IMR-90 (cell line): ENCODE measurements around the gene ADGRD2. TPM values are rescaled to one million over a fixed set of nuclear protein-coding genes. Genes with fewer than 3 reads are reported as not detected.

ENCODE experiments used
- ATAC-seq: fragments of 200-7000 bp; cut with Tn5 transposase; 2 replicates; pipeline ENCODE4 v1.9.1; 2020; ENCODE audit warnings: low read depth, mild to moderate bottlenecking, moderate library complexity
- BruUV-seq: library from RNA; stranded (reverse); fragments of 400-500 nt; replicated peaks from 2 replicates; lab custom pipeline; 2021; lab: Mats Ljungman, UMichigan
- CTCF ChIA-PET: fragments of 300-600 bp; formaldehyde crosslinking; extraction: SDS; loops from one replicate; lab custom pipeline; 2021; ENCODE audit warnings: antibody characterized with exemption; lab: Yijun Ruan, JAX
- POLR2A ChIA-PET: fragments of 300-600 bp; sonication (Branson Sonifier 250); formaldehyde crosslinking; loops from one replicate; lab custom pipeline; 2022; ENCODE audit warnings: antibody characterized with exemption; ENCODE audit not compliant: unreplicated experiment; lab: Charles Lee
- DNase-seq: peaks from one replicate; pipeline ENCODE4 v3.0.0; 2013
- H2AFZ ChIP-seq: replicated peaks from 2 replicates; pipeline ENCODE3; 2013; ENCODE audit warnings: low read length, mild to moderate bottlenecking; ENCODE audit not compliant: poor library complexity
- H2AK5ac ChIP-seq: 2 replicates; pipeline ENCODE4 v1.6.1; 2013; ENCODE audit warnings: low read depth, low read length, inconsistent platforms
- H2AK9ac ChIP-seq: replicated peaks from 2 replicates; pipeline ENCODE3; 2013; ENCODE audit warnings: mild to moderate bottlenecking, low read depth, low read length, moderate library complexity; ENCODE audit not compliant: poor library complexity
- H2BK120ac ChIP-seq: 2 replicates; pipeline ENCODE4 v1.6.1; 2013; ENCODE audit warnings: low read depth, low read length, inconsistent platforms
- H2BK15ac ChIP-seq: 3 replicates; pipeline ENCODE4 v1.6.1; 2013; ENCODE audit warnings: low read depth, low read length, inconsistent platforms
- H2BK20ac ChIP-seq: 2 replicates; pipeline ENCODE4 v1.6.1; 2013; ENCODE audit warnings: low read depth, mild to moderate bottlenecking, inconsistent platforms, low read length, moderate library complexity
- H2BK5ac ChIP-seq: 2 replicates; pipeline ENCODE4 v1.6.1; 2013; ENCODE audit warnings: mild to moderate bottlenecking, low read depth, low read length, inconsistent platforms; ENCODE audit not compliant: poor library complexity, severe bottlenecking
- H3K14ac ChIP-seq: replicated peaks from 2 replicates; pipeline ENCODE4 v1.6.1; 2013; ENCODE audit warnings: low read depth, low read length, inconsistent platforms
- H3K18ac ChIP-seq: 2 replicates; pipeline ENCODE4 v1.6.1; 2013; ENCODE audit warnings: low read depth, low read length, control low read depth
- H3K23ac ChIP-seq: 2 replicates; pipeline ENCODE4 v1.6.1; 2013; ENCODE audit warnings: low read depth, low read length, inconsistent platforms
- H3K27ac ChIP-seq: 2 replicates; pipeline ENCODE4 v1.5.1; 2013; ENCODE audit warnings: mild to moderate bottlenecking, control low read depth, low read length; ENCODE audit not compliant: insufficient read depth
- H3K27me3 ChIP-seq: 2 replicates; pipeline ENCODE4 v1.6.1; 2013; ENCODE audit warnings: low read length; ENCODE audit not compliant: control insufficient read depth, insufficient read depth
- H3K36me3 ChIP-seq: 2 replicates; pipeline ENCODE4 v1.6.1; 2013; ENCODE audit warnings: low read length, mixed read lengths; ENCODE audit not compliant: control insufficient read depth, insufficient read depth
- H3K4ac ChIP-seq: 2 replicates; pipeline ENCODE4 v1.6.1; 2013; ENCODE audit warnings: low read depth, low read length, inconsistent platforms
- H3K4me1 ChIP-seq: 2 replicates; pipeline ENCODE4 v1.6.1; 2013; ENCODE audit warnings: low read length, mixed read lengths; ENCODE audit not compliant: control insufficient read depth, insufficient read depth
- H3K4me2 ChIP-seq: 2 replicates; pipeline ENCODE4 v1.6.1; 2013; ENCODE audit warnings: low read depth, mild to moderate bottlenecking, control low read depth, low read length, moderate library complexity
- H3K4me3 ChIP-seq: 2 replicates; pipeline ENCODE4 v1.5.1; 2013; ENCODE audit warnings: low read depth, mild to moderate bottlenecking, control low read depth, low read length, moderate library complexity; ENCODE audit not compliant: insufficient read depth
- H3K56ac ChIP-seq: 2 replicates; pipeline ENCODE4 v1.6.1; 2013; ENCODE audit warnings: low read length, inconsistent platforms; ENCODE audit not compliant: insufficient read depth; ENCODE audit errors: extremely low read depth
- H3K79me1 ChIP-seq, 2 experiments: 2 replicates each; pipeline ENCODE4 v1.6.1; 2013; ENCODE audit warnings: low read length in 2 of 2, inconsistent platforms in 1 of 2, low read depth in 1 of 2
- H3K9ac ChIP-seq: 2 replicates; pipeline ENCODE4 v1.6.1; 2013; ENCODE audit warnings: low read depth, low read length, control low read depth
- H3K9me1 ChIP-seq: 2 replicates; pipeline ENCODE4 v1.6.1; 2013; ENCODE audit warnings: low read length, inconsistent platforms; ENCODE audit not compliant: insufficient read depth
- H3K9me3 ChIP-seq: 2 replicates; pipeline ENCODE4 v1.6.1; 2013; ENCODE audit warnings: low read length; ENCODE audit not compliant: control insufficient read depth, insufficient read depth
- H4K20me1 ChIP-seq: 2 replicates; pipeline ENCODE4 v1.6.1; 2013; ENCODE audit warnings: low read length, inconsistent platforms; ENCODE audit not compliant: insufficient read depth
- H4K5ac ChIP-seq: 2 replicates; pipeline ENCODE4 v1.6.1; 2013; ENCODE audit warnings: mild to moderate bottlenecking, low read depth, low read length, control low read depth
- H4K8ac ChIP-seq, 2 experiments: 2 replicates each; pipeline ENCODE4 v1.6.1; 2013; ENCODE audit warnings: low read depth in 2 of 2, low read length in 2 of 2, control low read depth in 1 of 2, inconsistent platforms in 1 of 2
- H4K91ac ChIP-seq: 2 replicates; pipeline ENCODE4 v1.6.1; 2013; ENCODE audit warnings: low read depth, low read length, inconsistent platforms; ENCODE audit not compliant: insufficient read depth
- CEBPB ChIP-seq: IDR thresholded peaks from 2 replicates; pipeline ENCODE4 v1.6.1; 2012; ENCODE audit warnings: low read depth, low read length, improper control_type of control experiment
- CHD1 ChIP-seq: IDR thresholded peaks from 2 replicates; pipeline ENCODE4 v1.6.1; 2012; ENCODE audit warnings: low read depth, low read length, improper control_type of control experiment
- FOS ChIP-seq: fragments of 150-350 bp; IDR thresholded peaks from 2 replicates; pipeline ENCODE4 v1.6.1; 2016; ENCODE audit warnings: low read depth, low read length
- MAFK ChIP-seq: IDR thresholded peaks from 2 replicates; pipeline ENCODE4 v1.6.1; 2012; ENCODE audit warnings: low read depth, low read length, improper control_type of control experiment
- MAZ ChIP-seq: IDR thresholded peaks from 2 replicates; pipeline ENCODE4 v1.6.1; 2012; ENCODE audit warnings: low read depth, mild to moderate bottlenecking, low read length, improper control_type of control experiment, moderate library complexity, borderline replicate concordance
- MXI1 ChIP-seq: IDR thresholded peaks from 2 replicates; pipeline ENCODE4 v1.6.1; 2012; ENCODE audit warnings: low read depth, mild to moderate bottlenecking, low read length, moderate library complexity, borderline replicate concordance
- NFE2L2 ChIP-seq: fragments of 150-350 bp; IDR thresholded peaks from 2 replicates; pipeline ENCODE4 v1.6.1; 2016; ENCODE audit warnings: low read depth, mild to moderate bottlenecking, low read length
- POLR2A ChIP-seq: IDR thresholded peaks from 2 replicates; pipeline ENCODE4 v1.6.1; 2012; ENCODE audit warnings: mild to moderate bottlenecking, low read depth, low read length
- RAD21 ChIP-seq: IDR thresholded peaks from 2 replicates; pipeline ENCODE4 v1.6.1; 2012; ENCODE audit warnings: low read length, improper control_type of control experiment
- RCOR1 ChIP-seq: IDR thresholded peaks from 2 replicates; pipeline ENCODE4 v1.6.1; 2012; ENCODE audit warnings: mild to moderate bottlenecking, low read length, improper control_type of control experiment; ENCODE audit not compliant: insufficient replicate concordance
- RFX5 ChIP-seq: IDR thresholded peaks from 2 replicates; pipeline ENCODE4 v1.8.0; 2012; ENCODE audit warnings: low read depth, mild to moderate bottlenecking, low read length, moderate library complexity
- SMC3 ChIP-seq: fragments of 150-350 bp; IDR thresholded peaks from 2 replicates; pipeline ENCODE4 v1.6.1; 2016; ENCODE audit warnings: low read depth, mild to moderate bottlenecking, antibody characterized with exemption, low read length, moderate library complexity
- WGBS, 2 experiments: methylation state at CpG; one replicate each; pipeline versions ENCODE4 v1.1.5 to v1.1.7; 2013; ENCODE audit warnings: missing lambda C conversion rate in 2 of 2; ENCODE audit not compliant: insufficient read length in 1 of 2; ENCODE audit errors: extremely low coverage in 2 of 2; 5-methylcytosine and 5-hydroxymethylcytosine counted together
- dilution Hi-C: fragments of 300-500 bp; cut with HindIII; formaldehyde crosslinking; loops from one replicate; pipeline ENCODE4 v1.14.3; 2018; ENCODE audit warnings: low sequenced_read_pairs; ENCODE audit not compliant: unreplicated experiment
- in situ Hi-C: fragments of 300-500 bp; cut with MboI; formaldehyde crosslinking; loops from 3 replicates; pipeline ENCODE4 v1.14.3; 2019; ENCODE audit warnings: low sequenced_read_pairs, inconsistent platforms, mixed read lengths
- intact Hi-C: fragments of 100-400 bp; cut with micrococcal nuclease; formaldehyde crosslinking; loops from 2 replicates; pipeline ENCODE4 v1.10.0; 2022
- polyA plus RNA-seq, 3 experiments: library from polyadenylated mRNA; depleted of rRNA; stranded (reverse); fragments of >200 nt; gene quantifications; 2 replicates each; pipeline ENCODE4 v1.2.3, GENCODE V29; 2012; ENCODE audit warnings: low replicate concordance in 1 of 3
- total RNA-seq: library from RNA; depleted of rRNA; stranded (reverse); fragments of >200 nt; gene quantifications from 2 replicates; pipeline ENCODE4 v1.2.3, GENCODE V29; 2012
- TF ChIP-seq, protein P1 (sequence below): fragments of 150-350 bp; IDR thresholded peaks from 2 replicates; pipeline ENCODE4 v1.6.1; 2017; ENCODE audit warnings: mild to moderate bottlenecking, antibody characterized with exemption, low read length, low read depth
- TF ChIP-seq, protein P2 (sequence below): conservative IDR thresholded peaks from 2 replicates; pipeline ENCODE4 v1.5.1; 2012; ENCODE audit warnings: mild to moderate bottlenecking, low read depth, low read length, improper control_type of control experiment

ADGRD2 gene
- total and polyA plus RNA-seq, 2 of the 4 experiments (the other 2 are of a cell fraction) = not detected

DNA sequence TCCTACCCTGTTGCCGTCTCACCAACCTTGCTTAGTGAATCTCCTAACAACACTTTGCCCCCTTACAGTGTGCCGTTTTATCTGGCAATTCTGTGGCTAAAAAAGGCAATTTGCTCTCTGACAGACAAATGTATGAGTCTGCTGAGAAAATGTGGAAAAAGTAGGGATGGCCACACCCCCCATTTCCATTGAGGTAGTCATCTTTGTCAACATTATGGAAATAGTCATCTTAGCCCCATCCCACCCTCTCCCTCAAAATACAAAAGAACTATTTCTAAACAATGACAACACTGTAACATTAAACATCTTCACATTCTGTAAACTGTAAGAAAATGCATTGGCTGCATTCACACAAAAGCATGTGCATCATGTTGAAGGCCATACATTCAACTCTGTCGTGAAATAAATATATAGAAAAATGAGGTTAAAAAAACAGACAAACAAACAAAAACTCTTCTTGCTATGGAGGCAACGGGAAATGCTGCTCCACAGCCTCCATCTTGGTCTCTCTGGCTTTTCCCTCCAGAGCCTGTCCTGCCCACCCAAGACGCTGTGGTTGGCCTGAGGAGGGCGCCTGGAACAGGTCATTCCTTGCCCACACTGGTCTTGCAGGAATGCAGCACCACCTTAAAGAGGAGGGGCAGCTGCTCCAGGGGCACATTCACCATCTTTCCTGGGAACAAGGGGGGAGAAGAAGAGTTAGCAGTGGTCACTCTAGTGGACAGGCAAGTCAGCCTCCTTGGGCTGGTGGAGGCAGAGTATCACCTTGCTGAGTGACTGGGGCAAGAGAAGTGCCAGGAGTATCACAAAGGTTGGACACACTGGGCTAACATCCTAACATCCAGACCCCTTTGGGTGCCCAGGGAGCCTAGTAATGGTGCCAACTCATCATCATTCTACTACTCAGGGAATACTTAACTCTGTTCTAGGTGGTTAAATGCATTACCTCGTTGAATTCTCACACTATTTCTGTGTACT, 72.2 kb downstream of the ADGRD2 start:
- peaks cover 11% of the 10 kb centered on the region for H3K27me3 ChIP-seq
- no peak overlapping the region; a peak in 1 of 4 replicates for H4K8ac ChIP-seq
- H4K20me1 ChIP-seq = no peaks in the 10 kb centered on the region
- DNase-seq = peak; percentile 31
- no peak overlapping the region for H3K23ac ChIP-seq
- H2AK5ac ChIP-seq = peak overlapping the region; percentile 26
- no peaks in the 10 kb centered on the region for H3K9me3 ChIP-seq
- H4K5ac ChIP-seq = no peak overlapping the region
- CTCF ChIA-PET = no interaction called here
- no peak overlapping the region for H3K4me3 ChIP-seq
- H2BK20ac ChIP-seq = no peak overlapping the region
- H3K56ac ChIP-seq = no peak overlapping the region
- no peak overlapping the region; the same call in 1 of the 2 replicates for H2BK120ac ChIP-seq
- in situ Hi-C loops = no loop called here
- BruUV-seq = no TSS peak
- dilution Hi-C loops = no loop called here
- TF ChIP-seq RAD21 (no peak), RCOR1 (no peak), MXI1 (no peak), RFX5 (no peak), NFE2L2 (no peak), CHD1 (no peak), MAZ (no peak), FOS (no peak), POLR2A (no peak), MAFK (no peak), SMC3 (no peak), CEBPB (no peak)
- TF ChIP-seq, protein P1, sequence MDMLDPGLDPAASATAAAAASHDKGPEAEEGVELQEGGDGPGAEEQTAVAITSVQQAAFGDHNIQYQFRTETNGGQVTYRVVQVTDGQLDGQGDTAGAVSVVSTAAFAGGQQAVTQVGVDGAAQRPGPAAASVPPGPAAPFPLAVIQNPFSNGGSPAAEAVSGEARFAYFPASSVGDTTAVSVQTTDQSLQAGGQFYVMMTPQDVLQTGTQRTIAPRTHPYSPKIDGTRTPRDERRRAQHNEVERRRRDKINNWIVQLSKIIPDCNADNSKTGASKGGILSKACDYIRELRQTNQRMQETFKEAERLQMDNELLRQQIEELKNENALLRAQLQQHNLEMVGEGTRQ = no peak
- TF ChIP-seq, protein P2, sequence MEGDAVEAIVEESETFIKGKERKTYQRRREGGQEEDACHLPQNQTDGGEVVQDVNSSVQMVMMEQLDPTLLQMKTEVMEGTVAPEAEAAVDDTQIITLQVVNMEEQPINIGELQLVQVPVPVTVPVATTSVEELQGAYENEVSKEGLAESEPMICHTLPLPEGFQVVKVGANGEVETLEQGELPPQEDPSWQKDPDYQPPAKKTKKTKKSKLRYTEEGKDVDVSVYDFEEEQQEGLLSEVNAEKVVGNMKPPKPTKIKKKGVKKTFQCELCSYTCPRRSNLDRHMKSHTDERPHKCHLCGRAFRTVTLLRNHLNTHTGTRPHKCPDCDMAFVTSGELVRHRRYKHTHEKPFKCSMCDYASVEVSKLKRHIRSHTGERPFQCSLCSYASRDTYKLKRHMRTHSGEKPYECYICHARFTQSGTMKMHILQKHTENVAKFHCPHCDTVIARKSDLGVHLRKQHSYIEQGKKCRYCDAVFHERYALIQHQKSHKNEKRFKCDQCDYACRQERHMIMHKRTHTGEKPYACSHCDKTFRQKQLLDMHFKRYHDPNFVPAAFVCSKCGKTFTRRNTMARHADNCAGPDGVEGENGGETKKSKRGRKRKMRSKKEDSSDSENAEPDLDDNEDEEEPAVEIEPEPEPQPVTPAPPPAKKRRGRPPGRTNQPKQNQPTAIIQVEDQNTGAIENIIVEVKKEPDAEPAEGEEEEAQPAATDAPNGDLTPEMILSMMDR = no peak
- intact Hi-C loops = no loop called here
- H2AFZ ChIP-seq = peak overlapping the region; percentile 12
- H3K27ac ChIP-seq = no peak overlapping the region
- no peak overlapping the region for H2AK9ac ChIP-seq
- no peak overlapping the region for H2BK5ac ChIP-seq
- H3K9ac ChIP-seq = no peak overlapping the region
- no peak overlapping the region; the same call in 1 of the 2 replicates for H3K14ac ChIP-seq
- peaks cover 3% of the 10 kb centered on the region; the same call in 1 of the 2 replicates for H3K9me1 ChIP-seq
- H3K4me1 ChIP-seq = peaks cover 4% of the 10 kb centered on the region
- no peaks in the 10 kb centered on the region for H3K79me1 ChIP-seq
- no peak overlapping the region; the same call in 1 of the 2 replicates for H4K91ac ChIP-seq
- POLR2A ChIA-PET = no interaction called here
- ATAC-seq = peak; percentile 62
- no peaks in the 10 kb centered on the region for H3K36me3 ChIP-seq
- no peak overlapping the region for H2BK15ac ChIP-seq
- H3K4me2 ChIP-seq = no peak overlapping the region
- H3K18ac ChIP-seq = no peak overlapping the region
- H3K4ac ChIP-seq = 0 out of 2 replicates have a peak overlapping the region, but pooled peaks have one; percentile 10
- WGBS, 2 experiments = 40% methylated on average over 1 of the region's 7 CpGs; no CpG with 5 or more reads in 1 of the 2 experiments
